K562 (cell line): ENCODE measurements around the gene GJC2. TPM values are rescaled to one million over a fixed set of nuclear protein-coding genes. Genes with fewer than 3 reads are reported as not detected.

ENCODE experiments used
- BCOR ChIP-seq: fragments of 450-650 bp; IDR thresholded peaks from 2 replicates; pipeline ENCODE4 v1.6.1; 2016
- BRF1 ChIP-seq: IDR thresholded peaks from 3 replicates; pipeline ENCODE4 v1.6.1; 2011; ENCODE audit warnings: borderline replicate concordance, mild to moderate bottlenecking; ENCODE audit not compliant: insufficient read length; ENCODE audit errors: extremely low read depth
- CBFB ChIP-seq: sonication (generic); formaldehyde crosslinking; IDR thresholded peaks from 2 replicates; pipeline ENCODE4 v1.4.0; 2020; ENCODE audit warnings: mild to moderate bottlenecking, missing genetic modification reagents
- DPF2 ChIP-seq: fragments of 450-650 bp; IDR thresholded peaks from 2 replicates; pipeline ENCODE4 v1.6.1; 2016
- HCFC1 ChIP-seq: IDR thresholded peaks from 2 replicates; pipeline ENCODE4 v1.6.1; 2012; ENCODE audit warnings: low read depth, low read length, improper control_type of control experiment
- JUNB ChIP-seq: fragments of 450-650 bp; formaldehyde crosslinking; conservative IDR thresholded peaks from 2 replicates; pipeline ENCODE4 v1.4.0; 2020; ENCODE audit warnings: mild to moderate bottlenecking
- NFATC3 ChIP-seq: fragments of 450-650 bp; IDR thresholded peaks from 2 replicates; pipeline ENCODE4 v1.6.1; 2017; ENCODE audit warnings: mild to moderate bottlenecking
- SAFB ChIP-seq: fragments of 200-400 bp; formaldehyde crosslinking; IDR thresholded peaks from 2 replicates; pipeline ENCODE4 v1.6.1; 2017; ENCODE audit warnings: low read depth, low read length, borderline replicate concordance
- SMAD3 ChIP-seq: fragments of 450-650 bp; formaldehyde crosslinking; conservative IDR thresholded peaks from 2 replicates; pipeline ENCODE4 v1.4.0; 2020; ENCODE audit warnings: mild to moderate bottlenecking
- XRCC4 ChIP-seq: IDR thresholded peaks from one replicate; pipeline ENCODE4 v1.6.1; 2011; ENCODE audit not compliant: insufficient read depth, insufficient read length; ENCODE audit errors: extremely low read depth
- ZFPM2 ChIP-seq: fragments of 250-450 bp; sonication (Bioruptor Pico); IDR thresholded peaks from 2 replicates; pipeline ENCODE4 v1.5.1; 2022; ENCODE audit warnings: mild to moderate bottlenecking
- ZNF311 ChIP-seq: fragments of 250-450 bp; sonication (Bioruptor Pico); IDR thresholded peaks from 2 replicates; pipeline ENCODE4 v1.4.0; 2020; ENCODE audit warnings: mild to moderate bottlenecking, moderate library complexity
- ZNF668 ChIP-seq: fragments of 250-450 bp; sonication (Bioruptor Pico); IDR thresholded peaks from 2 replicates; pipeline ENCODE4 v1.8.0; 2022; ENCODE audit warnings: mild to moderate bottlenecking, inconsistent platforms
- polyA plus RNA-seq, 8 experiments: library from polyadenylated mRNA; depleted of rRNA in 4 of 8; stranded (reverse) in 5 of 8; unstranded in 3 of 8; fragments of >200 nt; fragmentation: Nextera tagmentation in 2 of 8; fragmentation: Illumina TruSeq in 1 of 8; extraction: Ambion mirVana in 2 of 8; extraction: Trizol in 1 of 8; gene quantifications; 2 replicates each; pipeline versions ENCODE4 v1.2.1 to v1.2.3, GENCODE V29; 2011 to 2014; ENCODE audit warnings: inconsistent platforms in 1 of 8, missing spikeins in 1 of 8
- total RNA-seq, 7 experiments: library from RNA; depleted of rRNA in 6 of 7; stranded (reverse); fragments of >200 nt in 6 of 7; fragmentation: Illumina TruSeq in 2 of 7; extraction: Trizol in 2 of 7; gene quantifications; 2 replicates each; pipeline versions ENCODE4 v1.2.1 to v1.2.3, GENCODE V29; 2011 to 2021; ENCODE audit warnings: low replicate concordance in 1 of 7
- TF ChIP-seq, protein P1 (sequence below): sonication (generic); formaldehyde crosslinking; IDR thresholded peaks from 2 replicates; pipeline ENCODE4 v1.8.0; 2022; ENCODE audit warnings: mild to moderate bottlenecking, missing genetic modification reagents
- TF ChIP-seq, protein P2 (sequence below): sonication (generic); formaldehyde crosslinking; IDR thresholded peaks from 2 replicates; pipeline ENCODE4 v1.9.0; 2022; ENCODE audit warnings: mild to moderate bottlenecking, missing genetic modification reagents
- TF ChIP-seq, protein P3 (sequence below), 2 experiments: fragments of 150-350 bp in 1 of 2; IDR thresholded peaks; 2 replicates each; pipeline ENCODE4 v1.6.1; 2012 to 2016; ENCODE audit warnings: low read depth in 2 of 2, low read length in 2 of 2, mild to moderate bottlenecking in 1 of 2, moderate library complexity in 1 of 2
- TF ChIP-seq, protein P4 (sequence below): fragments of 450-650 bp; IDR thresholded peaks from one replicate; pipeline ENCODE4 v1.6.1; 2018; ENCODE audit warnings: mild to moderate bottlenecking, moderate library complexity; ENCODE audit not compliant: partially characterized antibody

Gene GJC2
- total and polyA plus RNA-seq, 9 of the 15 experiments (the other 6 are each of a cell fraction or from before 2014, with no cell fraction given): 0.03 to 0.62 (median 0.11) TPM; not detected in 2

DNA sequence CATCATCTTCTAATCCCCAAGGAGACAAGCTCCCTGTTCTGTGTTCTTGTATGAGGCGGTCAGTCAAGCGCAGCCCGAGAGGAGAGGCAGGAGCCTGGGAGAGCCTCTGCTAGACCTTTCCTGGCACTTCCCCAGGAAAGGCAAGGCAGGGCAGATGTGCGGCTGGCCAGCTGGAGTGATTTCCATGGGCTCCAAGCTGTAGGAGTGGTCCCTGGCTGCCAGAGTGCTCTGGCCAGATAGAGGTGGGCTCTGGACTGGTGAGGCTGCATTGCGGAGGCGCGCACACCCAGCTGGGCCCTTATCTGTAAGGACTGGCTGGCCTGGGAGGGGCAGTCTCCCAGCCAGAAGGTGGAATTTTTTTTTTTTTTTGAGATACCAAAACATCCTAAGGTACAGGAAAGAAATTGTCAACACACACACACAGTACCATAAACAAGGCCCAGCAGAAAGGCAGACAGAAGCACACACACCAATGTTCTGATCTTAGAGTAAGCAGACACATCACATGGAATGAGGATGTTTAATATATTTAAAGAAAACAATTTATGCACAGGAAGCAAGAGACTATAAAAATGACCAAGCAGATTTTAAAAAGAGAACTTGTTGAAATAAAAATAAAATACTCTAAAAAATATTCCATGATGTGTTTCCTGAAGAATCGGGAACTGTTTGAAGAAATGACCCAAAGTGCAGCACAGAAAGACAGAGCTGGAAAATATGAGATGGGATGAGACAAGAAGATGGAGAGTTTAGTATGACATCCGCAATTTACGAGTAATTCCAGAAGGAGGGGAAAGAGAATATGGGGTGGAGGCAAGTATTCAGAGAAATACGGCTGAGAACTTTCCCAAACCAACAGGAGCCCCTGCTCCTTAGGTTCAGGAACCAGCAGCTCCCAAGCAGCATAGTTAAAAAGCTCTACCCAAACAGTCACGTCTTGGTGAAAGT is 29.3 kb downstream of the GJC2 start (continued):
- TF ChIP-seq, protein P1, sequence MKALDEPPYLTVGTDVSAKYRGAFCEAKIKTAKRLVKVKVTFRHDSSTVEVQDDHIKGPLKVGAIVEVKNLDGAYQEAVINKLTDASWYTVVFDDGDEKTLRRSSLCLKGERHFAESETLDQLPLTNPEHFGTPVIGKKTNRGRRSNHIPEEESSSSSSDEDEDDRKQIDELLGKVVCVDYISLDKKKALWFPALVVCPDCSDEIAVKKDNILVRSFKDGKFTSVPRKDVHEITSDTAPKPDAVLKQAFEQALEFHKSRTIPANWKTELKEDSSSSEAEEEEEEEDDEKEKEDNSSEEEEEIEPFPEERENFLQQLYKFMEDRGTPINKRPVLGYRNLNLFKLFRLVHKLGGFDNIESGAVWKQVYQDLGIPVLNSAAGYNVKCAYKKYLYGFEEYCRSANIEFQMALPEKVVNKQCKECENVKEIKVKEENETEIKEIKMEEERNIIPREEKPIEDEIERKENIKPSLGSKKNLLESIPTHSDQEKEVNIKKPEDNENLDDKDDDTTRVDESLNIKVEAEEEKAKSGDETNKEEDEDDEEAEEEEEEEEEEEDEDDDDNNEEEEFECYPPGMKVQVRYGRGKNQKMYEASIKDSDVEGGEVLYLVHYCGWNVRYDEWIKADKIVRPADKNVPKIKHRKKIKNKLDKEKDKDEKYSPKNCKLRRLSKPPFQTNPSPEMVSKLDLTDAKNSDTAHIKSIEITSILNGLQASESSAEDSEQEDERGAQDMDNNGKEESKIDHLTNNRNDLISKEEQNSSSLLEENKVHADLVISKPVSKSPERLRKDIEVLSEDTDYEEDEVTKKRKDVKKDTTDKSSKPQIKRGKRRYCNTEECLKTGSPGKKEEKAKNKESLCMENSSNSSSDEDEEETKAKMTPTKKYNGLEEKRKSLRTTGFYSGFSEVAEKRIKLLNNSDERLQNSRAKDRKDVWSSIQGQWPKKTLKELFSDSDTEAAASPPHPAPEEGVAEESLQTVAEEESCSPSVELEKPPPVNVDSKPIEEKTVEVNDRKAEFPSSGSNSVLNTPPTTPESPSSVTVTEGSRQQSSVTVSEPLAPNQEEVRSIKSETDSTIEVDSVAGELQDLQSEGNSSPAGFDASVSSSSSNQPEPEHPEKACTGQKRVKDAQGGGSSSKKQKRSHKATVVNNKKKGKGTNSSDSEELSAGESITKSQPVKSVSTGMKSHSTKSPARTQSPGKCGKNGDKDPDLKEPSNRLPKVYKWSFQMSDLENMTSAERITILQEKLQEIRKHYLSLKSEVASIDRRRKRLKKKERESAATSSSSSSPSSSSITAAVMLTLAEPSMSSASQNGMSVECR: no peak
- TF ChIP-seq JUNB (no peak), DPF2 (peak; percentile 91), BCOR (peak; percentile 86), ZNF668 (CRISPR knock-in tag) (no peak), ZNF311 (no peak), SMAD3 (no peak), BRF1 (no peak), XRCC4 (no peak), ZFPM2 (CRISPR knock-in tag) (no peak), SAFB (no peak), NFATC3 (peak; percentile 23; the same call in 1 of the 2 replicates), CBFB (CRISPR knock-in tag) (no peak), HCFC1 (no peak)
- TF ChIP-seq, protein P2, sequence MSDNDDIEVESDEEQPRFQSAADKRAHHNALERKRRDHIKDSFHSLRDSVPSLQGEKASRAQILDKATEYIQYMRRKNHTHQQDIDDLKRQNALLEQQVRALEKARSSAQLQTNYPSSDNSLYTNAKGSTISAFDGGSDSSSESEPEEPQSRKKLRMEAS (CRISPR knock-in tag): peak; percentile 49; the same call in 1 of the 2 replicates
- TF ChIP-seq, protein P3, sequence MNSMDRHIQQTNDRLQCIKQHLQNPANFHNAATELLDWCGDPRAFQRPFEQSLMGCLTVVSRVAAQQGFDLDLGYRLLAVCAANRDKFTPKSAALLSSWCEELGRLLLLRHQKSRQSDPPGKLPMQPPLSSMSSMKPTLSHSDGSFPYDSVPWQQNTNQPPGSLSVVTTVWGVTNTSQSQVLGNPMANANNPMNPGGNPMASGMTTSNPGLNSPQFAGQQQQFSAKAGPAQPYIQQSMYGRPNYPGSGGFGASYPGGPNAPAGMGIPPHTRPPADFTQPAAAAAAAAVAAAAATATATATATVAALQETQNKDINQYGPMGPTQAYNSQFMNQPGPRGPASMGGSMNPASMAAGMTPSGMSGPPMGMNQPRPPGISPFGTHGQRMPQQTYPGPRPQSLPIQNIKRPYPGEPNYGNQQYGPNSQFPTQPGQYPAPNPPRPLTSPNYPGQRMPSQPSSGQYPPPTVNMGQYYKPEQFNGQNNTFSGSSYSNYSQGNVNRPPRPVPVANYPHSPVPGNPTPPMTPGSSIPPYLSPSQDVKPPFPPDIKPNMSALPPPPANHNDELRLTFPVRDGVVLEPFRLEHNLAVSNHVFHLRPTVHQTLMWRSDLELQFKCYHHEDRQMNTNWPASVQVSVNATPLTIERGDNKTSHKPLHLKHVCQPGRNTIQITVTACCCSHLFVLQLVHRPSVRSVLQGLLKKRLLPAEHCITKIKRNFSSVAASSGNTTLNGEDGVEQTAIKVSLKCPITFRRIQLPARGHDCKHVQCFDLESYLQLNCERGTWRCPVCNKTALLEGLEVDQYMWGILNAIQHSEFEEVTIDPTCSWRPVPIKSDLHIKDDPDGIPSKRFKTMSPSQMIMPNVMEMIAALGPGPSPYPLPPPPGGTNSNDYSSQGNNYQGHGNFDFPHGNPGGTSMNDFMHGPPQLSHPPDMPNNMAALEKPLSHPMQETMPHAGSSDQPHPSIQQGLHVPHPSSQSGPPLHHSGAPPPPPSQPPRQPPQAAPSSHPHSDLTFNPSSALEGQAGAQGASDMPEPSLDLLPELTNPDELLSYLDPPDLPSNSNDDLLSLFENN (IDR thresholded peaks at IDR 0.05; ENCODE audit: low read depth in 2 of 2, low read length in 2 of 2): peak in 1 of 2 experiments; percentile 89; a peak in 2 of 4 replicates
- TF ChIP-seq, protein P4, sequence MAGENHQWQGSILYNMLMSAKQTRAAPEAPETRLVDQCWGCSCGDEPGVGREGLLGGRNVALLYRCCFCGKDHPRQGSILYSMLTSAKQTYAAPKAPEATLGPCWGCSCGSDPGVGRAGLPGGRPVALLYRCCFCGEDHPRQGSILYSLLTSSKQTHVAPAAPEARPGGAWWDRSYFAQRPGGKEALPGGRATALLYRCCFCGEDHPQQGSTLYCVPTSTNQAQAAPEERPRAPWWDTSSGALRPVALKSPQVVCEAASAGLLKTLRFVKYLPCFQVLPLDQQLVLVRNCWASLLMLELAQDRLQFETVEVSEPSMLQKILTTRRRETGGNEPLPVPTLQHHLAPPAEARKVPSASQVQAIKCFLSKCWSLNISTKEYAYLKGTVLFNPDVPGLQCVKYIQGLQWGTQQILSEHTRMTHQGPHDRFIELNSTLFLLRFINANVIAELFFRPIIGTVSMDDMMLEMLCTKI: no peak
